ENCODE results near the gene CADM4.
"Not testable (repeated sequence)": the region's sequence is repeated elsewhere in the genome, so short reads cannot be mapped to it uniquely, and the experiment has no call there.

The CADM4 gene

GRCh38 chr19:43594710-43595604 is 44.7 kb downstream of the CADM4 start:
- peak; percentile 71 for DNase-seq (ENCODE audit: low read depth, low spot score)
- H3K4me3 ChIP-seq (ENCODE audit: low read length) = peak overlapping the region; percentile 90

GRCh38 chr19:43594081-43594697 is 45.5 kb downstream of the CADM4 start:
- H3K4me3 ChIP-seq (ENCODE audit: low read length) = peak overlapping the region; percentile 90; the same call in 1 of the 2 replicates
- no peak for DNase-seq (ENCODE audit: low read depth, low spot score)

GRCh38 chr19:43592800-43593350 is 46.8 kb downstream of the CADM4 start:
- DNase-seq (ENCODE audit: low read depth, low spot score) = no peak
- H3K4me3 ChIP-seq (ENCODE audit: low read length) = no peak overlapping the region

GRCh38 chr19:43591904-43592772 is 47.5 kb downstream of the CADM4 start:
- no peak overlapping the region for H3K4me3 ChIP-seq (ENCODE audit: low read length)
- no peak for DNase-seq (ENCODE audit: low read depth, low spot score)

GRCh38 chr19:43589678-43590077 is 50.0 kb downstream of the CADM4 start:
- H3K4me3 ChIP-seq (ENCODE audit: low read length) = no peak overlapping the region
- DNase-seq (ENCODE audit: low read depth, low spot score) = no peak

- no peak overlapping the region for H3K4me3 ChIP-seq (ENCODE audit: low read length)
- no peak for DNase-seq (ENCODE audit: low read depth, low spot score)
These were observed 50.4 kb downstream of the CADM4 start for GRCh38 chr19:43589277-43589676.

GRCh38 chr19:43587029-43587428 is 52.6 kb downstream of the CADM4 start:
- DNase-seq (ENCODE audit: low read depth, low spot score); H3K4me3 ChIP-seq (ENCODE audit: low read length): not testable (repeated sequence)

- no peak overlapping the region for H3K4me3 ChIP-seq (ENCODE audit: low read length)
- no peak for DNase-seq (ENCODE audit: low read depth, low spot score)
These were observed 53.3 kb downstream of the CADM4 start for GRCh38 chr19:43586346-43586745.

- no peak overlapping the region for H3K4me3 ChIP-seq (ENCODE audit: low read length)
- no peak for DNase-seq (ENCODE audit: low read depth, low spot score)
These were observed 55.2 kb downstream of the CADM4 start for GRCh38 chr19:43584484-43584883.

- no peak overlapping the region for H3K4me3 ChIP-seq (ENCODE audit: low read length)
- no peak for DNase-seq (ENCODE audit: low read depth, low spot score)
These were observed 57.2 kb downstream of the CADM4 start for GRCh38 chr19:43582495-43582894.

- H3K4me3 ChIP-seq (ENCODE audit: low read length) = peak overlapping the region; percentile 66
- DNase-seq (ENCODE audit: low read depth, low spot score) = no peak
These were observed 58.2 kb downstream of the CADM4 start for GRCh38 chr19:43581467-43581866.

GRCh38 chr19:43578787-43579186 is 60.9 kb downstream of the CADM4 start:
- no peak for DNase-seq (ENCODE audit: low read depth, low spot score)
- H3K4me3 ChIP-seq (ENCODE audit: low read length) = no peak overlapping the region

GRCh38 chr19:43575955-43576878 is 63.4 kb downstream of the CADM4 start:
- DNase-seq (ENCODE audit: low read depth, low spot score) = no peak
- peak overlapping the region; percentile 46 for H3K4me3 ChIP-seq (ENCODE audit: low read length)

GRCh38 chr19:43575156-43575950 is 64.3 kb downstream of the CADM4 start, which contains the start of the genes PINLYP and XRCC1:
Gene PINLYP, plus strand, starts transcription at chr19:43575801. Its CDS starts 1,391 bp downstream, at chr19:43577192.
Gene XRCC1, minus strand, starts transcription at chr19:43575527. Its CDS starts 69 bp downstream, at chr19:43575458.
- peak within 1 kb of the TSS; percentile 98 for H3K4me3 ChIP-seq (ENCODE audit: low read length)
- peak; percentile 98 for DNase-seq (ENCODE audit: low read depth, low spot score)

GRCh38 chr19:43574424-43575155 is 65.1 kb downstream of the CADM4 start:
- no peak for DNase-seq (ENCODE audit: low read depth, low spot score)
- peak overlapping the region; percentile 98 for H3K4me3 ChIP-seq (ENCODE audit: low read length)
